ENCODE data around the gene RRM2. TPM values are rescaled to one million over a fixed set of nuclear protein-coding genes. Genes with fewer than 3 reads are reported as not detected.

Gene RRM2
- total RNA-seq = 1 to 10 TPM in 3 of 4 donors, under 1 TPM in 1; 0.40 to 3.2 (median 2.0) TPM

GRCh38 chr2:10122500-10123280 is at the start of gene RRM2:
Gene RRM2 (plus strand): TSS chr2:10122739. CDS start chr2:10122799, 60 bp downstream.
- Histone ChIP-seq H3K36me3 (no peaks in the 10 kb centered on the region), H3K27ac (peak within 1 kb of the TSS in 1 of 4 donors; percentile 12), H3K27me3 (peaks cover 31% of the 10 kb centered on the region), H3K9me3 (no peaks in the 10 kb centered on the region), H3K4me3 (peak within 1 kb of the TSS; percentile 23 to 64), H3K4me1 (peaks cover 0 to 47% (median 14%) of the 10 kb centered on the region in 3 donors)
- WGBS, 2 donors (ENCODE audit: low coverage in 1 of 2) = 0 to 3% methylated on average over 4 to 8 of the region's 81 CpGs
- peak; percentile 89 for ATAC-seq
- TF ChIP-seq CTCF (IDR thresholded peaks at IDR 0.05) (no peak), EP300 (IDR thresholded peaks at IDR 0.05) (no peak), POLR2AphosphoS5 (IDR thresholded peaks at IDR 0.05) (no peak)

- no peaks in the 10 kb centered on the region for H3K36me3 ChIP-seq
- no peak for ATAC-seq
- H3K27me3 ChIP-seq = no peaks in the 10 kb centered on the region
- 29% methylated on average over 4 of the region's 8 CpGs; no CpG with 5 or more reads in 1 of the 2 donors for WGBS, 2 donors (ENCODE audit: low coverage in 1 of 2)
- TF ChIP-seq POLR2A (IDR thresholded peaks at IDR 0.05) = no peak
- no peak for TF ChIP-seq POLR2AphosphoS5 (IDR thresholded peaks at IDR 0.05)
- no peak for TF ChIP-seq EP300 (IDR thresholded peaks at IDR 0.05)
- TF ChIP-seq CTCF (IDR thresholded peaks at IDR 0.05) = no peak
- peak overlapping the region in 1 of 4 donors; percentile 23 for H3K27ac ChIP-seq
- no peaks in the 10 kb centered on the region for H3K9me3 ChIP-seq
- H3K4me1 ChIP-seq = peaks cover 0 to 35% (median 11%) of the 10 kb centered on the region in 3 donors
- no peak overlapping the region for H3K4me3 ChIP-seq
Measured at GRCh38 chr2:10073706-10074105, 48.8 kb upstream of the RRM2 start.

- H3K36me3 ChIP-seq = no peaks in the 10 kb centered on the region
- no peaks in the 10 kb centered on the region for H3K9me3 ChIP-seq
- no peak for ATAC-seq
- peaks cover under 1% of the 10 kb centered on the region for H3K27me3 ChIP-seq
- no peak overlapping the region for H3K4me3 ChIP-seq
- no peak overlapping the region for H3K27ac ChIP-seq
- TF ChIP-seq EP300 (IDR thresholded peaks at IDR 0.05) = no peak
- no peak for TF ChIP-seq CTCF (IDR thresholded peaks at IDR 0.05)
- TF ChIP-seq POLR2A (IDR thresholded peaks at IDR 0.05) = no peak
- TF ChIP-seq POLR2AphosphoS5 (IDR thresholded peaks at IDR 0.05) = no peak
- H3K4me1 ChIP-seq = peaks cover 0 to 46% (median 11%) of the 10 kb centered on the region in 3 donors
- WGBS, 2 donors (ENCODE audit: low coverage in 1 of 2) = 50 to 86% methylated on average over 3 to 13 of the region's 13 CpGs
Measured at GRCh38 chr2:10075101-10075500, 47.4 kb upstream of the RRM2 start.

- TF ChIP-seq POLR2AphosphoS5 (IDR thresholded peaks at IDR 0.05) (no peak), CTCF (IDR thresholded peaks at IDR 0.05) (no peak), EP300 (IDR thresholded peaks at IDR 0.05) (no peak), POLR2A (IDR thresholded peaks at IDR 0.05) (no peak)
- no peak for ATAC-seq
- WGBS, 2 donors (ENCODE audit: low coverage in 1 of 2) = 71 to 75% methylated on average over 3 to 6 of the region's 9 CpGs
- no peaks in the 10 kb centered on the region for H3K36me3 ChIP-seq
- H3K27me3 ChIP-seq = peaks cover 6% of the 10 kb centered on the region
- no peaks in the 10 kb centered on the region for H3K9me3 ChIP-seq
- peaks cover 0 to 52% (median 11%) of the 10 kb centered on the region in 3 donors for H3K4me1 ChIP-seq
- H3K27ac ChIP-seq = no peak overlapping the region
- no peak overlapping the region for H3K4me3 ChIP-seq
Measured at GRCh38 chr2:10075571-10076209, 46.8 kb upstream of the RRM2 start.

Measured in gastroesophageal sphincter (tissue), 4 donors.